Right kidney (tissue), 1 donor: ENCODE measurements around the gene BNIPL.

Experiments used
- DNase-seq: peaks from one replicate; pipeline ENCODE4 v3.0.0-alpha.2; 2016

Gene BNIPL

DNA sequence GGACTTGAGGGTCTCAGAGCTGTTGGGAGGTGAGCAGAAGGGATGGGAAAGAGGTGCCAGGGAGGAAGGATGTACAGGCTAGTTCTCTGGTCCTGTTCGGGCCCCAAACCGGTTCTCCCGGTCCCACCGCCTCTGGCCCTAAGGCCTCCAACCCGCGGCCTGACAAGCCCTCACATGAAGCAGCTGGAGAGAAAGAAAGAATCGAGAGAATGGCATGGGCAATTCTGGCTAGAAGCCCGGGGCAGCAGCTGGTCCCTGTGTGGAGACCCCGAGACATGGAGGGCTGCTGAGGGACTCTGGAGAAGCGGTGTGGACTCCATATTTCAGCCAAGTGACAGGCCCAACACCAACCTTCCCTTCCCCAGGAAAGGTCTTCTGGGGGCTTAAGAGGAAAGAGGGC is 22.3 kb downstream of the BNIPL start:
- peak; percentile 80 for DNase-seq

DNA sequence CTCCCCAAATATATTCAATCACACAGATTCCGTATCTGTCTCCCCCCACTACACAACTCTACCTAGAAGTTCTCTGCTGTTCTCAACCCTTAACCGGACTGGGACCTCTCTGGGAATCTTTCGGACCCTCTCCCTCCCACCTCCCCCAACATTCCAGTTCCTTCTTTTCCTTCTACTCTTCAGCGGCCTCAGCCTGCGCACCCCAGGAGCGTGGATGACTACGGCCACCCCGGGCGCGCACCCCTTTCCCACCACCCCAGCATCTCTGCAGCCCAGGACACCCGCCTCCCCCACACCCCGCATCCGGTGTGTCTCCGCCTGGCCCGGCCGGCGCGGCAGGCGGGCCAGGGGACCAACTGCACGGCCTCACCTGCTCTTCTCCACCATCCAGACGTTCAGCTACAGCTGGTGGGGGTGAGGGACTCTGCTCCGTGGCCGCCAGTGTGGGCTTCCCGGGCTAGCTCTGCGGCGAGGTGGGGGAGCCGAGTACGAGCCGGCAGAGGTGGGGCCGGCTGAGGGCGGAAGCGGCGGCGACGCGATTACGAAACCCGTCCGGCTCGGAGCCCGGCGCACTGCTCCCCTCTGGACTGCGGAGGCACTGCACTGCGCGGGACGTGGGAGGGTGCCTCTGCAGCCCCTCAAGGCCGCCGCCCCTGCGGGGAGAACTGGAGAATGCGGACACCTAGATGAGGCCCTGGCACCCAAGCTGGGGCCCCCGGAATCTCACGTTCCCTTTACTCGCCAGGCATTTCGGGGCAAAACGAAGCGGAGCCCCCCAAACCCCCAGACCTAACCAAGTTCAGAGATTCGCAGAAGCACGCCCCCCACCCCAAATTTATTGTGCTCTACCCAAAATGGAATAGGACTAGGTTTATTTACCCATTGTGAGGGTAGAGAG is 23.0 kb downstream of the BNIPL start, which contains the start of gene CDC42SE1:
Gene CDC42SE1 (minus strand): TSS at position 514 of the 898 bp plus-strand sequence. CDS start 3,892 bp downstream, outside the sequence.
- DNase-seq, result peak; percentile 94

DNA sequence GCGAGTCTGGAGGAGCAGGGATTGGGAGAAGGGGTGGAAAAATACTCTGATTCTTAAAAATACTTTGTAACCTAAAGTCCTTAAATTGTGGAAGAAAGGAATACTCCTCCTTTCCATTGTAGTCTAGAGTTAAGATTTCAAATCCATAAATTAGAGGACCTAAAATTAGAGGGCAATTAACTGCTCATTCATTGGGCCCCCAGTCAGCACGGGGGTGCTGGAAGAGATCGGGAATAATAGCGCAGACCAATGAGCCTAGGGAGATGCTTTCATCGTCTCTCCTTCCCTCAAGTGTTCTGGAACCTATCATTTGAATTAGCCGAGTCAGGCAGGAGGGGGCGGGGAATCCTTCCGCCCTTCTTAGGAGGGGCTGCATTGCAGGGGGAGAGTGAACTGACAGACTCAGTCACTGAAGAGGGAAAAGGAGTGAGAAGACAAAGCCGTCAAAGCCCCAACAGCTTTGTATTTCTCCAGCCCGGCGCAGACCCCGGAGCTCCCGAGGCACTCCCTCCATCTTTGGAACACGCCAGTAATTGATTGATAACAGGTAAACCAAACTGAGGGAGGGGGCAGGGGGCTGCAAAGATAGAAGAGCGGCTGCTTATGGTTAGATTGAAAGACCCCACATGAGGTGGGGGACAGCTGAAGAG is 23.7 kb downstream of the BNIPL start, which contains the start of gene MLLT11:
Gene MLLT11 (plus strand): TSS at position 391 of the 650 bp plus-strand sequence. CDS start 6,828 bp downstream, outside the sequence.
- peak; percentile 85 for DNase-seq

DNA sequence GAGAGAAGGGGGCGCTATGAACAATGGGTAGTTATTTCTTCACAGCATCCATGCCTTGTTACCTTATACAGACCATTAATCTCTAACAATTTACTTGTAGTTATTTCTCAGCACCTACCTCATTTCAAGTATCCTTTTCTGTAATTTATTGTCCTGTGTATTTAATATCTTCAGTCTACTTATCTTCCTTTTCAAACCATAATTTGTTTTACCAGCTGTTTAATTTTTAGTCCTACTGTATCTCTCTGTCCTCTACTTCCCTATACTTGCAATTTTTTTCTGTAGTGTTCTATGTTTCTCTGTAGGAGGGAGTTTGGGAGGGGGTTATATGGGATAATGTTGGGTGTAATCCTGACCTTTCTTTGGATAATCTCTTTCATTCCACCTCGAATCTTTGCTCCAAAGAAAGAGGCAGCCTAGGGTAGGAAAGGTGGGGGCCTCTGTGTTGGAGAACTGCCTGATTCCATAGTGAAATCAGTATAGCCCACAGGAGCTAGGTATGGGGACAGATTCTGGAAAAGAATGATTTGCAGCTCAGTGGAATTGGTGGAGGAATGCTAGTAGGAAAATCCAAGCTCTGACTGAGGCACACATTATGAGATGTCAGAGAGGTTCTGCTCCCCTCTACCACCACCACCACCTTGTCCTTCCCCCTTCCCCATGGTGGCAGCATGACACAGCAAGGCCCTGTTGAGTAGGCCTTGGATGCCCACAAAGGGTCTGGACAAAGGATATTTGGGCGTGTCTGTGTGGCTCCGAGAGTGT is 24.5 kb downstream of the BNIPL start:
- peak; percentile 51 for DNase-seq

GRCh38 chr1:151061704-151062103 is 25.3 kb downstream of the BNIPL start:
- DNase-seq, result no peak

- no peak for DNase-seq
Observed at GRCh38 chr1:151062741-151063371, 26.5 kb downstream of the BNIPL start.

- no peak for DNase-seq
Observed at GRCh38 chr1:151065089-151065645, 28.8 kb downstream of the BNIPL start.

DNA sequence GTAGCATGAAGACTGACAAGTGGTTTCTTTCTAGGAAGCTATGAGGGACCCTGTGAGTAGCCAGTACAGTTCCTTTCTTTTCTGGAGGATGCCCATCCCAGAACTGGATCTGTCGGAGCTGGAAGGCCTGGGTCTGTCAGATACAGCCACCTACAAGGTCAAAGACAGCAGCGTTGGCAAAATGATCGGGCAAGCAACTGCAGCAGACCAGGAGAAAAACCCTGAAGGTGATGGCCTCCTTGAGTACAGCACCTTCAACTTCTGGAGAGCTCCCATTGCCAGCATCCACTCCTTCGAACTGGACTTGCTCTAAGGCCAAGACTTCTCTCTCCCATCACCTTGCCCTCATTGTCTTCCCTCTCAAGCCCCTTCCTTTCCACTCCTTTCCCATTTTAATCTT is 30.8 kb downstream of the BNIPL start:
- no peak for DNase-seq

DNA sequence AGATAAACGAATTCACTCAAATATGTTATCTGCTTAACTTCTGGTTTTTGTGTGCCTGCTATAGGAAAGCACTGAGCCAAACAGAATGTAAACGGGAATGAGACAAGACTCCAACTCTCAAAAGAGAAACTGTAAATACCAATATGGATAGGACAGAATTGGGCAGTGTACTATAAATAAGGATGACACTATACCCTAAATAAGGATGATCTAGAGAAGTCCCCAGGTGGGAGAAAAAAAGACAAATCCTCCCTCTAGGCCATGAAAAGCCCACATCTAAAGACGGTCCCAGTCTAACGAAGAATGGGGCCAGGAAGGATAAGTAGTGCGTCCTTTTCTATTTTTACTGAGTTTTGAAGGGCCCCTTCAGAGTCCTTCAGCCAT is 32.7 kb downstream of the BNIPL start:
- no peak for DNase-seq

GRCh38 chr1:151070474-151071276 is 34.3 kb downstream of the BNIPL start, which contains the start of gene GABPB2:
TSS of gene GABPB2 (plus strand) at chr1:151070761. CDS start at chr1:151088190, 17,429 bp downstream.
- peak; percentile 100 for DNase-seq

DNA sequence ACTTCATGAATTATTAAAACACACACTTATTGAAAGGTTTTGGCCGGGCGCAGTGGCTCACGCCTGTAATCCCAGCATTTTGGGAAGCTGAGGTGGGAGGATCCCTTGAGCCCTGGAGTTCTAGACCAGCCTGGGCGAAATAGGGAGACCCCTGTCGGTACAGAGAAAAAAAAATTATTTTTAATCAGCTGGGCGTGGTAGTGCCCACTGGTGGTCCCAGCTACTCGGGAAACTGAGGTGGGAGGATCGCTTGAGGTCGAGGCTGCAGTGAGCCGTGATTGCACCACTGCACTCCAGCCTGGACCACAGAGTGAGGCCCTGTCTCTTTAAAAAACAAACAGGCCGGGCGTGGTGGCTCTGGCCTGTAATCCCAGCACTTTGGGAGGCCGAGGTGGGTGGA is 35.8 kb downstream of the BNIPL start:
- no peak for DNase-seq

DNA sequence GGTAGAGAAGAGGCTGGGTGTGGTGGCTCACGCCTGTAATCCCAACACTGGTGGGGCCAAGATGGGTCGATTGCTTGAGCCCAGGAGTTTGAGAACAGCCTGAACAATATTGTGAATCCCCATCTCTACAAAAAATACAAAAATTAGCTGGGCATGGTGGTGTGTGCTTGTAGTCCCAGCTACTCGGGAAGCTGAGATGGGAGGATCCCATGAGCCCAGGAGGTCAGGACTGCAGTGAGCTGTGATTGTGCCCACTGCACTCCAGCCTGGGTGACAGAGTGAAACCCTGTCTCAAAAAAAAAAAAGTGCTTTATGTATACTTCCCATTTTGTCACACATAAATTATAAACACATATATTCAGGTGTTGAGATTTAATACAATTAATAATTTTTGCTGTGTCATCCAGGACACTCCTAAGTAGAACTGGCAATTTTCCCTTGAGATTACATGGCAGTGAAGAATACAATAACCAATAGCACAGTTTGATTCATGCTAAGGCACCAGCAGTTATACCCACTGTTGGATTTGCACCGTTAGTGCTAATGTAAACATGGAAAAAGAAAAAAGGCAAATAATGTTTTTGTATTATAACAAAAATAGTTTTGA is 49.7 kb downstream of the BNIPL start:
- no peak for DNase-seq
